HUDEP-2 (cell line): ENCODE data around the gene TXNDC17.
"Not testable (repeated sequence)": the region's sequence is repeated elsewhere in the genome, so short reads cannot be mapped to it uniquely, and the experiment has no call there.

Experiments
- DNase-seq, 76 experiments: peaks; one replicate each; lab custom pipeline; 2025; ENCODE audit not compliant: unreplicated experiment in 76 of 76; lab: John Stamatoyannopoulos, UW

Gene TXNDC17

GRCh38 chr17:6636616-6637457, 4.0 kb upstream of the TXNDC17 start:
- DNase-seq: no peak

- no peak for DNase-seq
These were observed 3.4 kb upstream of the TXNDC17 start for GRCh38 chr17:6637458-6637840.

DNA sequence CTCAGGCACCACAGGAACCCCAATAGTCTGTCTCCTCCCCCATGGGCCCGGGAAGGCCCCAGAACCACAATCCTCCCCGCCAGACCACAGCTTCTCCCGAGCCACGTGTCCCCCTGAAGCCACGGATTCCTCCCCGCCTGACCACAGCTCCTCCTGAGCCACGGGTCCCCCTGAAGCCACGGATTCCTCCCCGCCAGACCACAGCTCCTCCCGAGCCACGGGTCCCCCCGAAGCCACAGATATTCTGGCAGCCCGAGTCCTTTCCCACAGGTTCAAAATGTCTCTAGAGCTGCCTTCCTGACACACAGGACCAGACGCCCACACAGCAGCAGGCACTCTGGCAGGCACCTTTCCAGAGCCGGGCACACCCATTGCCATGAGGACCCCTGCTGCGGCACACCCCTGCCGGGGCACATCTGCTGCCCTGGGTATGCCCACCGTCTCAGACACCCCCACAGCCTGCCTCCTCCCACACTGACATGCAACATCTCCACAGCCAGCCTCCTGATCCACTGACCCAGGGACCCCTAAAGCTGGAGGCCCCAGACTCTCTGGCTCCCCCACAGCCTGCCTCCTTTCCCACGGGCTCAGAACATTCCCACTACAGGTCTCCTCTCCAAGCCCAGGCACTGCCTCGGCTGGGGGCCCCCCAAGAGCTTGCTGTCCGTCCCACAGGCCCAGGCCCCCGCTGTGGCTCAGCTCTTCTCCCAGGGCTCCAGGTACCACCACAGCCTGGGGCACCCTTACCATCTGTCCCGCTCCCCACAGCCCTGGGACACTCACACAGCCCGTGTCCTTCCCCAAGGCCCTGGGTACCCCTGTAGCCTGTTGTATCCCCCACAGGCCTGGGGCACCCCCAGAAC, 2.6 kb upstream of the TXNDC17 start:
- peak in 42 of 76 experiments; percentile 8 to 65 (median 30) for DNase-seq

DNA sequence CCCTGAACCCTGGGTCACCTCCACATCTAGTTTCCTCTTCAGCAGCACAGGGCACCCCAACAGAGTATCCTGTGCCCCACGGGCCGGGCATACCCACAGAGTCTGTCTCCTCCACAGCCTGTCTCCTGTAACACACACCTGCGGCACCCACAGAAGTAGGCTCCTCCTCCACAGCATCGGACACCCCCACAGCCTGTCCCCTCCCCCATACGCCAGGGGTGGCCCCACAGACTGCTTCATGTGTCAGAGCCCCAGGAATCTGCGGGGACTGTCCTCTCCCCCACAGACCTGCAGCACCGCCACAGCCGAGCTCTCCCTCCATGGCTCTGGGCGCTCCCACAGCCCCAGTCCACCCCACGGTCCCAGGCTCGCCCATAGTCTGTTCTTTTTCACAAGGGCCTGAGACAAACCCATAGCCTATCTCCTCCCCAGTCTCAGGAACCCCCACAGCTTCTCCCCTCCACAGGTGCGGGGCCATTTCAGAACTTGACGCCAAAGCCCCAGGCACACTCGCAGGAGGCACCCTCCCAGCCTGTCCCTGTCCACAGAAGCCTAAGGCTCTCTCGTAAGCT, 1.8 kb upstream of the TXNDC17 start:
- no peak for DNase-seq

GRCh38 chr17:6639586-6640535, 999 bp upstream of the TXNDC17 start:
- peak in 12 of 76 experiments; percentile 11 to 61 (median 30) for DNase-seq

- DNase-seq: peak in 1 of 76 experiments; percentile 5
These were observed 495 bp downstream of the TXNDC17 start for GRCh38 chr17:6641247-6641863.

- no peak for DNase-seq
These were observed 1.7 kb downstream of the TXNDC17 start for GRCh38 chr17:6642592-6642991.

DNA sequence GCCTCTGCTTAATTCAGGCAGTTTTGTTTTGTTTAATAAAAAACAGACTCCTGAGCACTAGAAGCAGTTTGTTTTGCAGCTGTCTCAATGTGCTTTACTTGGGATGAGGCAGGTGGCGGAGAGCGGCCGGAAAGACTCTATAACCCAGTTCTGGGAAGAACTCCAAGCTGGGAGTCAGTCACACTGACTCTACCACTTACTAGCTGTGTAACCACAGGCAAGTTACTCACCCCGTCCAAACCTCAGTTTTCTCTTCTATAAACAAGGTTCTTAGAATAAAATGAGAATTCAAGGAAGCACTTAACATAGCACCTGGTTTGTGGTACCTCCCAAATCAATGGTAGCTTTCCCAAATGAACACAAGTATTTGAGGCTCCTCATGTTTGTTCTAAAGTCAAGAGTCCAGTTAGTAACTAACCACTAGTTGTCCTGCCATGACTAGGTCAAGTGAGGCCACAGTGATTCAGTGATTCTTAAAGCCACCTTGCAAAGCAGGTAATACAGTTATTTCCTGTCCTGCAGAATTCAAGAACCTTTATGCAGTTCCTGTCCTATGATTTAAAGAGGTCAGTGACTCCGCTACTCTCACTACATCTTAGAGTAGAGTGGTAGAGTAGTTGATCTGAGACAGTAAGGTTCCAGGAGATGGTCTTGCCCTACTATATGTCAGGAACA, 2.7 kb downstream of the TXNDC17 start:
- no peak for DNase-seq

DNA sequence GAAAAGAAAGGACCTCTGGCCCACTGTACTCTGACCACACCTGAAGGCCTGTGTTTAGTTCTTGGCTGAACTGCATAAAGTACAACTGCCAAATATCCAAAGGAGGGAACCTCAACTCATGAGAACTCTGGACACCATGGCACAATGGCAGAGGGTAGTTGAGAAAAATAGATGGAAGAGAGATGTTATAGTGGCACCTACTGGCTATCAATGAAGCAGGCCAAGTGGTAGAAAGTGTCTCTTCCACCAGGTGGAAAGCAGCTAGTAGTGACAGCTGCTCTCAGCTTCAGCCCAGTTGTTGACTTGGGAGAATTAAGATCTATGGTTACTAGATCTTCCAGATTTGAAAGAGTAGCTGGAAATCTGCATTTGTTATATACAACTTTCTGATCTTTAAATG, 7.3 kb downstream of the TXNDC17 start:
- DNase-seq: peak in 16 of 76 experiments; percentile 11 to 36 (median 27)

GRCh38 chr17:6651354-6651918, 10.6 kb downstream of the TXNDC17 start, which contains the start of the genes C17orf100 and MED31:
Gene C17orf100 (plus strand): TSS chr17:6651762. CDS start chr17:6651914, 152 bp downstream.
Gene MED31 (minus strand): TSS chr17:6651605. CDS start chr17:6651528, 77 bp downstream.
- peak in 74 of 76 experiments; percentile 33 to 97 (median 89) for DNase-seq

DNA sequence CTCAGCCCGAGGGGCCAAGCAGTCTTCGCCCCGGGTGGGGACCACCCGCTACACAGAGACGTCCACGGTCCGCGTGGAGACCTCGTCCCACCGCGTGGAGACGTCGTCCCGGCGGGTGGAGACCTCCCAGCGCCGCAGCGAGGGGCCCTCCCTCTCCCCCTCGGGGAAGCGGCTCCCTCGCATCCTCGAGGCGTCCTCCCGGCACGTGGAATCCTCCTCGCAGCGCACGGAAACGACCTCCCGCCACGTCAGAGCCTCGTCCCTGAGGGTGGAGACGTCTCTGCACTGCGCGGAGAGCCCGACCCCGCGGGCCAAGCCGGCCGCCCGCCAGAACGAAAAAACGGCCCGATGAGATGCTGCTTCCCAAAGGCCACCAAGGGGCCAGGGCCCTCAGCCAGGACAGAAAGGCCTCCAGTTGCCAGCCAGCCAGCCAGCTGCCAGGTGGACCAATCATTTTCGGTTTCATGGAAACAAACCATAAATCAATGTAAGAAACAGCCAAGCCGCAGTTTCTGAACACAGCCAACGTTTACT, 11.1 kb downstream of the TXNDC17 start:
- DNase-seq: peak in 28 of 76 experiments; percentile 7 to 55 (median 26)

DNA sequence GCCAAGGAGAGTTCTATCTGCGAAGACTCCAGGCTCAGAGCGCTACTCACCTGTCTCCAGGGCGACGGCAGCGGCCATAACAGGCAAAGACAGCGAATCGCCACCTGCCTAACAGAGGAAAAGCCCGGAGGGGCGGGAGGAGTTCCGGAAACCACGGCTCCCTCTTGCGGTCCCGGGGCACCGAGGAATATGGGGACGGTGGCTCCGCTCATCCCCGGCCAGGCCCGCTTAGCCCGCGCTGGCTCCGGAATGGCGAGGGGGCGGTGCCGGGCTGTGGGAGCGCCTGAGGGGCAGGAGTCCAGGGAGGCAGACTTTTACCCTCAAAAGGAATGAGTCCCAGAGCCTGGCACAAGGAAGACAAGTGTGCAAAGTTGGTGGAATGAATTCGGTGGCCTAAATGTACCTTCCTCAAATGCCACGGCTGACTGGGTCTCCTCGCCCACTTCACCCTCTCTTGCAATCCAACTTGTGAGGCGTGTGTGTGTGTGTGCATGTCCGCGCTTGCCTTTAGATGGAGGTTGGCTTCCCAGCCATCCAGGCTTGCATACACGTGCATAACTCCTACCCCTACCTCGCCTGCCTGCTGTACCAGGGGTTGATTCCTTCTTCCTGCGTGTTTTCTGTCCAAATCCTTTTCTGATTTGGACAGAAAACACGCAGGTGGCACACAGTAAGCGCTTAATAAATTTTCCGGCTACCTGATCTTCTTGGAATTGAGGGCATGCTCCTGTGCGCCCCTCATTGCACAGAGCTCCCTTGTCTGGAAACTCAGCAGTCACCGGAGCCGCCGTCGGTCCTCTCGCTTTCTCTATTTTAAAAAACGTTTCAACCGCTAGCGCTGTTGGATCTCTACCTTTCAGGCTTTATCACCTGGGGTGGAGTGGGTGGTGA, 14.2 kb downstream of the TXNDC17 start:
- DNase-seq: no peak

- DNase-seq: not testable (repeated sequence)
These were observed 15.0 kb downstream of the TXNDC17 start for GRCh38 chr17:6655732-6656361.

DNA sequence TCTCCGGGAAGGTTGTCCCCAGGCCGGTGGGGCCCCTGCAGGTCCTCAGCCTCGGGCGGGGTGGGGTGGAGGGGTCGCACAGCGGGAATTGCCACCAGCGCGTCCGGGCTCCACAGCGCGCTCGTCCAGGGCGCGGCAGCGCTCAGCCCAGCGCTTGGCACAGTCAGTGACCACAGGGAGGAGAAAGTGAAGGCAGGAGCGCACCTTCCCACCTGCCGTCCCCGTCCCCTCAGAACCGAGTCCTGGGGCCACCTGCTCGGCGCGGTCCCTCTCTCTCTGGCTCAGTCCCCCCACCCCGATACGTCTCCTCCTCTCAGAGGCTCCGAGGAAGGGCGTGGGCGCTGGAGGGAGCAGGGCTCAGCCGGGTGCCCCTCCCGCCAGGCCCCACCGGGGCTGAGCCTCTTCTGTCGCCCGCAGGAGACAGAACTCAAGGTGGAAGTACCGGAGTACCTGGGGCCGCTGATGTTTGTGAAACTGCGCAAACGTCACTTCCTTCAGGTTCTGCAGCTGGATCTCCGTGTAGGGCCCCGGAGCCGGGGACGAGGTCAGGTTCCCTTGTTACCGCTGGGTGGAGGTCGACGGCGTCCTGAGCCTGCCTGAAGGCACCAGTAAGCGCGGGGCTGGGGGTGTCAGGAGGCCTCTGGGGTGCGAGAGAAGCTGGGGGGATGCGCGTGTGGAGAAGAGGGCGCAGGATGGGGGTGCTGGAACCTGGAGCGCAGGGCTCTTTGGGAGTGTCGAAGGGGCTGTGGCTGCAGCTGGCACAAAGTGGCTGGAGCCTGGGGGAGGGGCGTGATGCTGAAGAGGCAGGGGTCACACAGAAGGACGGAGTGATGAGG, 16.2 kb downstream of the TXNDC17 start:
- not testable (repeated sequence) for DNase-seq

DNA sequence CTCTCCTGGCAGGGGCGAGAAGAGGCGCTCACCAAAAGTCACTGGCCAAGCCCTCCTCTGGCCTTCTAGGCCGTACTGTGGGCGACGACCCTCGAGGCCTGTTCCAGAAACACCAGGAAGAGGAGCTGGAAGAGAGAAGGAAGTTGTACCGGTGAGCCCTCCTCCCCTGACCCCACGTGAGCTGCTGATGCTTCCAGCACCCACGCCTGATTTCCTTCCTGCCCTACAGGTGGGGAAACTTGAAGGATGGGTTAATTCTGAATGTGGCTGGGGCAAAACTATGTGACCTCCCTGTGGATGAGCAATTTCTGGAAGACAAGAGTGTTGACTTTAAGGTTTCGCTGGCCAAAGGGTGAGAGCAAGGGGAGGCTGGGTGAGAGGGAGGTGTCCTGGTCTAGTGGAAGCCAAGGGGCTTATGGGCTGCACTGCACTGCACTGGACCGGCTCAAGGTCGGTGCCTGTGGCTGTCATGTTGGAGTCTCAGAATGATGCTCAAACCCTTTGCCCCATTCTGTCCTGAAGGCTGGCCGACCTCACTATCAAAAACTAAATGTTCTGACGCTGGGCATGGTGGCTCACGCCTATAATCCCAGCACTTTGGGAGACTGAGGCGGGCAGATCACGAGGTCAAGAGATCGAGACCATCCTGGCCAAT, 16.9 kb downstream of the TXNDC17 start:
- DNase-seq: no peak
